Hepatocyte (in vitro differentiated cells): Measurements from ENCODE around the gene VPS13D.

Experiments
- CTCF ChIP-seq: fragments of 200-600 bp; sonication (generic); IDR thresholded peaks from 2 replicates; pipeline ENCODE4 v1.5.1; 2016; ENCODE audit warnings: antibody characterized with exemption, mild to moderate bottlenecking; ENCODE audit not compliant: poor library complexity
- EZH2 ChIP-seq: fragments of 200-600 bp; sonication (generic); IDR thresholded peaks from 2 replicates; pipeline ENCODE4 v1.6.1; 2016; ENCODE audit warnings: antibody characterized with exemption, mild to moderate bottlenecking, borderline replicate concordance

- TF ChIP-seq CTCF: no peak
- no peak for TF ChIP-seq EZH2
These were observed 275.9 kb downstream of the VPS13D start for GRCh38 chr1:12505639-12506280.
